ENCODE data around the gene RGPD8. TPM values are rescaled to one million over a fixed set of nuclear protein-coding genes. Genes with fewer than 3 reads are reported as not detected.
"Not testable (repeated sequence)": the region's sequence is repeated elsewhere in the genome, so short reads cannot be mapped to it uniquely, and the experiment has no call there.

RGPD8 gene
- total and polyA plus RNA-seq, 2 of the 8 experiments (the other 6 are each of a cell fraction or from before 2014, with no cell fraction given) = 0.51 to 8.2 TPM

DNA sequence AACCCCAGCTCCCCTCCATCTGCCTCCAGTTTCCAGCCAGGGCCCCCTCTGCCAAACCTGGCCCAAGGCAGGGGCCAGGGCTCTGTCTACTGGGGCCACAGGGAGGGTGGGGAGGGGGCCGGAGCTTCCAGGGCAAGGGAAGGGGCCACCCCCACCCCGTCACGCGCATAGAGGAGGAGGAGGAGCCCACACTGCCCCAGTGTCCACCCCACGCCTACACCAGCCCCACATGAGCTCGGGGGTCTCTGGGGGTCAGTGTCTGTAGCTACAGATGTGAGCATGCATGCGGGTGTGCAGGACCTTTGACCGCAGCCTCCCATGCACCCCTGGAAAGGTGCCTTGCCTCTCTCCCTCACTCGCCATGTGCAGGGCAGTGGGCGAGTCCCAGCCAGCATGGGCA, 3.5 kb upstream of the RGPD8 start:
- CTCF ChIA-PET (ENCODE audit: partially characterized antibody); H3K27ac ChIP-seq (ENCODE audit: low read depth, low read length); H2AK5ac ChIP-seq (ENCODE audit: low read depth, low read length); H3K36me3 ChIP-seq (ENCODE audit: control insufficient read depth in 2 of 4, insufficient read depth in 4 of 4, low read length in 3 of 4); H3K18ac ChIP-seq (ENCODE audit: extremely low read depth, low read length); FAIRE-seq; H3K27me3 ChIP-seq (replicated peaks in 1 of 4; ENCODE audit: control insufficient read depth in 3 of 4, extremely low read depth in 1 of 4, insufficient read depth in 3 of 4, low read length in 3 of 4); H3K14ac ChIP-seq (ENCODE audit: insufficient read length); H2AFZ ChIP-seq (ENCODE audit: low read length); H2BK12ac ChIP-seq (ENCODE audit: low read depth, low read length); H3K9ac ChIP-seq (replicated peaks in 1 of 4; ENCODE audit: extremely low read depth in 1 of 4, low read depth in 3 of 4, low read length in 3 of 4); H3K4me1 ChIP-seq (replicated peaks in 1 of 4; ENCODE audit: control insufficient read depth in 3 of 4, insufficient read depth in 4 of 4, low read length in 3 of 4); H3K4ac ChIP-seq (replicated peaks; ENCODE audit: insufficient read length, low read depth, low read length); H3K79me2 ChIP-seq (ENCODE audit: control insufficient read depth in 1 of 2, insufficient read depth in 2 of 2, low read length in 2 of 2); H3K9me3 ChIP-seq (ENCODE audit: insufficient read depth in 2 of 2, low read depth in 1 of 2, low read length in 1 of 2); H2BK5ac ChIP-seq (ENCODE audit: low read depth, low read length); H3K4me2 ChIP-seq (ENCODE audit: insufficient read depth in 1 of 2, low read depth in 2 of 2, low read length in 2 of 2); H4K8ac ChIP-seq (ENCODE audit: extremely low read depth, insufficient read depth, low read length); H4K5ac ChIP-seq (ENCODE audit: insufficient read length, low read depth, low read length); H3K23ac ChIP-seq (ENCODE audit: insufficient read length); H3K79me1 ChIP-seq (ENCODE audit: low read depth, low read length); H4K91ac ChIP-seq (replicated peaks; ENCODE audit: insufficient read length, low read length); H3K56ac ChIP-seq (replicated peaks; ENCODE audit: insufficient read length, low read depth, low read length); DNase-seq (ENCODE audit: low read depth in 1 of 2, low spot score in 2 of 2); H2BK120ac ChIP-seq (replicated peaks; ENCODE audit: low read depth, low read length); H2BK20ac ChIP-seq (ENCODE audit: low read length); H3K23me2 ChIP-seq (ENCODE audit: low read depth, low read length); H2BK15ac ChIP-seq (ENCODE audit: low read length); POLR2A ChIA-PET (ENCODE audit: partially characterized antibody); H3K4me3 ChIP-seq (ENCODE audit: extremely low read depth in 1 of 4, insufficient read depth in 2 of 4, low read depth in 3 of 4, low read length in 4 of 4); H4K20me1 ChIP-seq (replicated peaks in 1 of 2; ENCODE audit: control insufficient read depth in 1 of 2, insufficient read depth in 2 of 2, low read length in 2 of 2): not testable (repeated sequence)
- WGBS, 2 experiments (ENCODE audit: extremely low coverage in 1 of 2, insufficient coverage in 1 of 2, insufficient read length in 1 of 2, insufficient replicate concordance in 2 of 2, low coverage in 1 of 2, low lambda C conversion rate in 2 of 2, missing lambda C conversion rate in 1 of 2) = no CpG with 5 or more reads among the region's 10 CpGs

DNA sequence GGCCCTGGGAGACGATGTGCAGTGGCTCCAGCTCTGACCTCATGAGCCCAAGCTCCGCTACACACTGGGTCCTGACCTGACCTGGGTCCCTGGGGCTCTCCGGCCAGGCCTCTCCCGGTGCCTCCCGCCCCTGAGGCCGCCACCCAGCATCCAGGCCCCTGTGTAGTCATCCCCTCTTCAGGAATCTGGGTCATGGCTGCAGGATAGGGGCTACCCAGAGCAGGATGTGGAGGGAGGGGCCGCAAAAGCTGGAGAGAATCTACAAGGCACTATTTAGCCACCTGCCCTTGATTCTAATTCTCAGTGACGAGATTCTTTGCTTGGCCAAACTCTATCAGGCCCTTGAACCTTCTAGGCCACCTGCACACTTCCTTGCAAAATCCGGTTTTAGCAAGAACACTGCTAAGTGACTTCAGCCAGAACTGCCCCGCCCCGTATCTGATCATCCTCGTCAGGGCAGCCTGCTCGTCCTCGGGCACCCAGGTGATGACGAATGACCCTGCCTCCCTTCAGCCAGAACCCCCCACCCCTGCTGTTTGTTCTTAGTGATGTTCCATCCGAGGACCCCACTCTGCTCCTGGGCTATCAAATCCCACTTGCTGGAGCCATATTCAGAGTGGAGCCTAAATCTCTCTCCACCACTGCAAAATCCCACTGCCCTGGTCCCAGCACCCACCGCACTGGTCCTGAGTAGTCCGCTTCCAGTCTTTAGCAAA, 2.4 kb upstream of the RGPD8 start:
- H2BK15ac ChIP-seq (ENCODE audit: low read length); H3K4me2 ChIP-seq (ENCODE audit: insufficient read depth in 1 of 2, low read depth in 2 of 2, low read length in 2 of 2); H3K27ac ChIP-seq (ENCODE audit: low read depth, low read length); H3K4me1 ChIP-seq (replicated peaks in 1 of 4; ENCODE audit: control insufficient read depth in 3 of 4, insufficient read depth in 4 of 4, low read length in 3 of 4); H4K20me1 ChIP-seq (replicated peaks in 1 of 2; ENCODE audit: control insufficient read depth in 1 of 2, insufficient read depth in 2 of 2, low read length in 2 of 2); H3K14ac ChIP-seq (ENCODE audit: insufficient read length); H3K9me3 ChIP-seq (ENCODE audit: insufficient read depth in 2 of 2, low read depth in 1 of 2, low read length in 1 of 2); H3K4me3 ChIP-seq (ENCODE audit: extremely low read depth in 1 of 4, insufficient read depth in 2 of 4, low read depth in 3 of 4, low read length in 4 of 4); H3K27me3 ChIP-seq (replicated peaks in 1 of 4; ENCODE audit: control insufficient read depth in 3 of 4, extremely low read depth in 1 of 4, insufficient read depth in 3 of 4, low read length in 3 of 4); H2BK120ac ChIP-seq (replicated peaks; ENCODE audit: low read depth, low read length); H3K36me3 ChIP-seq (ENCODE audit: control insufficient read depth in 2 of 4, insufficient read depth in 4 of 4, low read length in 3 of 4); H3K79me1 ChIP-seq (ENCODE audit: low read depth, low read length); H2BK12ac ChIP-seq (ENCODE audit: low read depth, low read length); H2BK20ac ChIP-seq (ENCODE audit: low read length); H3K23ac ChIP-seq (ENCODE audit: insufficient read length); FAIRE-seq; H2AK5ac ChIP-seq (ENCODE audit: low read depth, low read length); H4K8ac ChIP-seq (ENCODE audit: extremely low read depth, insufficient read depth, low read length); H3K9ac ChIP-seq (replicated peaks in 1 of 4; ENCODE audit: extremely low read depth in 1 of 4, low read depth in 3 of 4, low read length in 3 of 4); POLR2A ChIA-PET (ENCODE audit: partially characterized antibody); H2BK5ac ChIP-seq (ENCODE audit: low read depth, low read length); H3K4ac ChIP-seq (replicated peaks; ENCODE audit: insufficient read length, low read depth, low read length); H3K18ac ChIP-seq (ENCODE audit: extremely low read depth, low read length); H3K79me2 ChIP-seq (ENCODE audit: control insufficient read depth in 1 of 2, insufficient read depth in 2 of 2, low read length in 2 of 2); H3K56ac ChIP-seq (replicated peaks; ENCODE audit: insufficient read length, low read depth, low read length); H3K23me2 ChIP-seq (ENCODE audit: low read depth, low read length); H4K91ac ChIP-seq (replicated peaks; ENCODE audit: insufficient read length, low read length); H2AFZ ChIP-seq (ENCODE audit: low read length); H4K5ac ChIP-seq (ENCODE audit: insufficient read length, low read depth, low read length); DNase-seq (ENCODE audit: low read depth in 1 of 2, low spot score in 2 of 2): not testable (repeated sequence)
- CTCF ChIA-PET (ENCODE audit: partially characterized antibody) = interaction anchor here (0.9 kb wide), 1 partner anchor 175 kb away, joined by 3 read pairs; no protein-coding TSS in a partner anchor
- WGBS, 2 experiments (ENCODE audit: extremely low coverage in 1 of 2, insufficient coverage in 1 of 2, insufficient read length in 1 of 2, insufficient replicate concordance in 2 of 2, low coverage in 1 of 2, low lambda C conversion rate in 2 of 2, missing lambda C conversion rate in 1 of 2) = 94% methylated on average over 16 of the region's 18 CpGs; no CpG with 5 or more reads in 1 of the 2 experiments

All from H1 (cell line).